HepG2 (cell line): Measurements from ENCODE around the gene TBC1D10B. TPM values are rescaled to one million over a fixed set of nuclear protein-coding genes. Genes with fewer than 3 reads are reported as not detected.
A peak's percentile ranks its signal among the peaks of the same experiment; 100 is the strongest.

ENCODE experiments used
- ADNP ChIP-seq: sonication (generic); formaldehyde crosslinking; IDR thresholded peaks from 2 replicates; pipeline ENCODE4 v1.4.0; 2020; ENCODE audit warnings: missing genetic modification reagents
- CREBL2 ChIP-seq: sonication (generic); formaldehyde crosslinking; IDR thresholded peaks from 2 replicates; pipeline ENCODE4 v1.8.1; 2023; ENCODE audit warnings: missing genetic modification reagents, mild to moderate bottlenecking, borderline replicate concordance
- E2F2 ChIP-seq: sonication (generic); formaldehyde crosslinking; IDR thresholded peaks from 2 replicates; pipeline ENCODE4 v1.4.0; 2020; ENCODE audit warnings: missing genetic modification reagents, borderline replicate concordance
- ETV5 ChIP-seq: IDR thresholded peaks from 2 replicates; pipeline ENCODE4 v1.6.1; 2018; ENCODE audit warnings: missing biosample characterization, missing genetic modification reagents, inconsistent platforms, borderline replicate concordance
- MBNL3 ChIP-seq: fragments of 250-450 bp; sonication (Bioruptor Pico); conservative IDR thresholded peaks from 2 replicates; pipeline ENCODE4 v1.8.0; 2022; ENCODE audit warnings: mild to moderate bottlenecking, inconsistent platforms
- MIER3 ChIP-seq: IDR thresholded peaks from 2 replicates; pipeline ENCODE4 v1.6.1; 2016; ENCODE audit warnings: missing compliant biosample characterization, borderline replicate concordance
- MTA3 ChIP-seq: sonication (generic); formaldehyde crosslinking; IDR thresholded peaks from 2 replicates; pipeline ENCODE4 v1.4.0; 2020; ENCODE audit warnings: missing genetic modification reagents
- NBN ChIP-seq: fragments of 450-650 bp; conservative IDR thresholded peaks from 2 replicates; pipeline ENCODE4 v1.6.1; 2017
- PHF21A ChIP-seq: sonication (generic); formaldehyde crosslinking; IDR thresholded peaks from 2 replicates; pipeline ENCODE4 v1.5.0; 2020; ENCODE audit warnings: mild to moderate bottlenecking, missing genetic modification reagents
- RARG ChIP-seq: sonication (generic); formaldehyde crosslinking; IDR thresholded peaks from 2 replicates; pipeline ENCODE4 v1.4.0; 2020; ENCODE audit warnings: low read depth, mild to moderate bottlenecking, missing genetic modification reagents
- REL ChIP-seq: sonication (generic); formaldehyde crosslinking; conservative IDR thresholded peaks from 2 replicates; pipeline ENCODE4 v1.8.0; 2022; ENCODE audit warnings: mild to moderate bottlenecking, missing genetic modification reagents, moderate library complexity
- REXO4 ChIP-seq: sonication (generic); formaldehyde crosslinking; IDR thresholded peaks from 2 replicates; pipeline ENCODE4 v1.8.0; 2022; ENCODE audit warnings: missing genetic modification reagents, mild to moderate bottlenecking, borderline replicate concordance
- TCF7L2 ChIP-seq: IDR thresholded peaks from 2 replicates; pipeline ENCODE4 v1.6.1; 2011; ENCODE audit warnings: mild to moderate bottlenecking, low read depth, low read length, moderate library complexity
- TSC22D2 ChIP-seq: sonication (generic); formaldehyde crosslinking; IDR thresholded peaks from 2 replicates; pipeline ENCODE4 v1.5.1; 2020; ENCODE audit warnings: missing genetic modification reagents, mild to moderate bottlenecking, borderline replicate concordance
- ZBTB1 ChIP-seq: sonication (generic); formaldehyde crosslinking; IDR thresholded peaks from 2 replicates; pipeline ENCODE4 v1.4.0; 2020; ENCODE audit warnings: missing genetic modification reagents, borderline replicate concordance
- ZBTB21 ChIP-seq: sonication (generic); formaldehyde crosslinking; IDR thresholded peaks from 2 replicates; pipeline ENCODE4 v1.4.0; 2020; ENCODE audit warnings: missing genetic modification reagents
- ZBTB44 ChIP-seq: sonication (generic); formaldehyde crosslinking; IDR thresholded peaks from 2 replicates; pipeline ENCODE4 v1.4.0; 2020; ENCODE audit warnings: missing genetic modification reagents
- ZFAT ChIP-seq: sonication (generic); formaldehyde crosslinking; conservative IDR thresholded peaks from 2 replicates; pipeline ENCODE4 v1.8.1; 2023; ENCODE audit warnings: missing genetic modification reagents, inconsistent platforms
- ZFP36L2 ChIP-seq: sonication (generic); formaldehyde crosslinking; IDR thresholded peaks from 2 replicates; pipeline ENCODE4 v1.4.0; 2020; ENCODE audit warnings: missing genetic modification reagents
- ZMYM2 ChIP-seq: sonication (generic); formaldehyde crosslinking; IDR thresholded peaks from 2 replicates; pipeline ENCODE4 v1.8.0; 2022; ENCODE audit warnings: mild to moderate bottlenecking, missing genetic modification reagents
- ZNF143 ChIP-seq: sonication (generic); formaldehyde crosslinking; IDR thresholded peaks from 2 replicates; pipeline ENCODE4 v1.4.0; 2020; ENCODE audit warnings: missing genetic modification reagents
- ZNF20 ChIP-seq: sonication (generic); formaldehyde crosslinking; IDR thresholded peaks from 2 replicates; pipeline ENCODE4 v1.4.0; 2020; ENCODE audit warnings: mild to moderate bottlenecking, moderate library complexity, missing genetic modification reagents
- ZNF232 ChIP-seq: sonication (generic); formaldehyde crosslinking; IDR thresholded peaks from 2 replicates; pipeline ENCODE4 v1.4.0; 2020; ENCODE audit warnings: missing genetic modification reagents, borderline replicate concordance
- ZNF3 ChIP-seq: IDR thresholded peaks from 2 replicates; pipeline ENCODE4 v1.7.0; 2017; ENCODE audit warnings: inconsistent platforms
- ZNF512 ChIP-seq: sonication (generic); formaldehyde crosslinking; IDR thresholded peaks from 2 replicates; pipeline ENCODE4 v1.4.0; 2020; ENCODE audit warnings: mild to moderate bottlenecking, missing genetic modification reagents
- ZNF564 ChIP-seq: sonication (generic); formaldehyde crosslinking; IDR thresholded peaks from 2 replicates; pipeline ENCODE4 v1.8.1; 2023; ENCODE audit warnings: mild to moderate bottlenecking, missing genetic modification reagents
- ZNF776 ChIP-seq: sonication (generic); formaldehyde crosslinking; IDR thresholded peaks from 2 replicates; pipeline ENCODE4 v1.4.0; 2020; ENCODE audit warnings: mild to moderate bottlenecking, missing genetic modification reagents
- ZNF850 ChIP-seq: sonication (generic); formaldehyde crosslinking; conservative IDR thresholded peaks from 2 replicates; pipeline ENCODE4 v1.9.0; 2021; ENCODE audit warnings: mild to moderate bottlenecking, missing genetic modification reagents
- polyA plus RNA-seq, 8 experiments: library from polyadenylated mRNA; depleted of rRNA in 3 of 8; stranded (reverse) in 7 of 8; unstranded in 1 of 8; fragments of >200 nt; fragmentation: Illumina TruSeq in 4 of 8; extraction: Trizol in 4 of 8; gene quantifications; 2 replicates each; pipeline versions ENCODE4 v1.2.1 to v1.2.3, GENCODE V29; 2011 to 2016; ENCODE audit warnings: low read depth in 4 of 8, missing spikeins in 1 of 8, mixed read lengths in 1 of 8; ENCODE audit not compliant: insufficient read depth in 1 of 8
- total RNA-seq, 5 experiments: library from RNA; depleted of rRNA; stranded (reverse); fragments of >200 nt; fragmentation: Illumina TruSeq; extraction: Trizol; gene quantifications; 2 replicates each; pipeline ENCODE4 v1.2.3, GENCODE V29; 2016; ENCODE audit warnings: low read depth in 1 of 5

Gene TBC1D10B
- total and polyA plus RNA-seq, 2 of the 13 experiments (the other 11 are each of a cell fraction or from before 2014, with no cell fraction given): 15.7 to 24.8 TPM

DNA sequence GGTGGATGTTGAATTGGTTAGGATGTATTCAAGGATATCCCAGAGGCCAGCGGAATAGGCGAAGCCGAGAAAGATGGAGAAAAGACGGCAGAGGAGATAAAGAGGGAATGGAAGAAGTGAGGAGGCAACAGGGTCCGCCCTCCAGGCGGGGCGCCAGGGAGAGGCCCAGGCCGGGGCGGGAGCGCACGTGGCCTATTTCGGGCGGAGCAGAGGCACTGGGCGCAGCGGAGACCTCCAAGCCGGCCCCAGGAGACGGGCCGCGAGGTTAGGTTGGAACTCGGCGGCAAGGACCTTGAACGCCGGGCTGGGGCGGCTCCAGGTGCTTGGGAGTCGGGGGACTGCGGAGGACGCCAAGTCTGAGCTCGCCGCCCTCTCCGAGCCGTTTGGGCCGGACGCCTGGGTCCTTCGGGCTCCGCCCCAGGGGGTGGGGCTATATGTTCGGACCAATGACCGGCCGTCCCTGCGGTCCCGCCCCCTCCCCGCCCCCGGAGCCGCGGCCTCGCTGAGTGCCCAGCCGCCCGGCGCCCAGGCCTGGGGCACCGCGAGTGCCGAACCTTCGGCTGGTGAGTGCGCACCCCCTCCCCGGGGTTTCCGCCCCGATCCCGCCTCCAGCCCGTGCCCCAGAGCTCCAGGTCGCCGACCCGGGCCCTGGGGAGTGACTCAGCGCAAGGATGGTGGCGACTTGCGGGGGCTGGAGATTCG lies 37.0 kb upstream of the TBC1D10B start, which contains the start of gene ZNF771 (continued):
- TF ChIP-seq E2F2 (no peak; the same call in 1 of the 2 replicates), ZNF512 (CRISPR knock-in tag) (no peak), ADNP (CRISPR knock-in tag) (no peak), PHF21A (peak; percentile 61), ZNF564 (peak; percentile 87; the same call in 1 of the 2 replicates), ETV5 (CRISPR knock-in tag) (peak; percentile 8), ZNF850 (CRISPR knock-in tag) (no peak), ZNF776 (peak; percentile 87; the same call in 1 of the 2 replicates), ZMYM2 (CRISPR knock-in tag) (no peak), MIER3 (CRISPR knock-in tag) (peak; percentile 72; the same call in 1 of the 2 replicates), NBN (no peak), CREBL2 (0 out of 2 replicates have a peak, but pooled peaks have one; percentile 20), ZFAT (no peak), ZBTB1 (no peak), REL (CRISPR knock-in tag) (no peak), ZFP36L2 (CRISPR knock-in tag) (no peak), ZBTB21 (no peak), ZBTB44 (CRISPR knock-in tag) (0 out of 2 replicates have a peak, but pooled peaks have one; percentile 58), TCF7L2 (no peak), REXO4 (CRISPR knock-in tag) (no peak), MTA3 (no peak), RARG (0 out of 2 replicates have a peak, but pooled peaks have one; percentile 17), ZNF232 (CRISPR knock-in tag) (0 out of 2 replicates have a peak, but pooled peaks have one; percentile 25), ZNF3 (no peak), ZNF143 (CRISPR knock-in tag) (no peak), MBNL3 (no peak), ZNF20 (CRISPR knock-in tag) (no peak), TSC22D2 (CRISPR knock-in tag) (peak; percentile 60; the same call in 1 of the 2 replicates)
